Measurements from ENCODE around the gene ST3GAL4. TPM values are rescaled to one million over a fixed set of nuclear protein-coding genes. Genes with fewer than 3 reads are reported as not detected.

ST3GAL4 gene
- total and polyA plus RNA-seq, 10 of the 15 experiments (the other 5 are each of a cell fraction or from before 2014, with no cell fraction given): 3.8 to 8.1 (median 6.5) TPM; not detected in 2

- in situ Hi-C loops (cut with MboI): no loop called here
- CTCF ChIA-PET: no interaction called here
- 66% methylated on average over 5 of the region's 5 CpGs for WGBS (ENCODE audit: insufficient coverage, insufficient replicate concordance, low lambda C conversion rate, missing lambda C conversion rate)
Observed at GRCh38 chr11:126387857-126388256, 32.4 kb downstream of the ST3GAL4 start.

More at GRCh38 chr11:126387857-126388256, 32.4 kb downstream of the ST3GAL4 start:
- no peaks in the 10 kb centered on the region for H3K9me3 ChIP-seq (replicated peaks; ENCODE audit: control insufficient read depth, insufficient read depth, low read length)
- BruUV-seq (replicated peaks): no TSS peak
- FAIRE-seq (no peak), DNase-seq (ENCODE audit: low read depth, low spot score) (no peak), ATAC-seq (no peak)
- ChIA-PET SMC1A (ENCODE audit: uncharacterized antibody, unreplicated experiment) (no interaction called here), RAD21 (ENCODE audit: unreplicated experiment) (no interaction called here), POLR2A (no interaction called here)
- H3K36me3 ChIP-seq (ENCODE audit: control insufficient read depth in 2 of 2, insufficient read depth in 2 of 2, low read length in 1 of 2): no peaks in the 10 kb centered on the region
- no peak for TF ChIP-seq KDM1A (IDR thresholded peaks at IDR 0.05; ENCODE audit: borderline replicate concordance)
- no peak for TF ChIP-seq RELA (IDR thresholded peaks at IDR 0.05; ENCODE audit: borderline replicate concordance, partially characterized antibody)
- no peak for TF ChIP-seq KLF5 (IDR thresholded peaks at IDR 0.05; ENCODE audit: partially characterized antibody)
- TF ChIP-seq NR2C2 (IDR thresholded peaks at IDR 0.05; ENCODE audit: borderline replicate concordance, control insufficient read depth, insufficient read length, low read depth): no peak
- TF ChIP-seq USF1 (IDR thresholded peaks at IDR 0.05; ENCODE audit: borderline replicate concordance, extremely low read length, insufficient read depth, low read depth, low read length): no peak
- TF ChIP-seq PKNOX1 (IDR thresholded peaks at IDR 0.05): no peak
- no peak for TF ChIP-seq NFIC (IDR thresholded peaks at IDR 0.05; ENCODE audit: low read depth, low read length)
- no peak for TF ChIP-seq STAT1 (conservative IDR thresholded peaks at IDR 0.05)
- TF ChIP-seq TARDBP (IDR thresholded peaks at IDR 0.05; ENCODE audit: borderline replicate concordance): no peak
- no peak for TF ChIP-seq JUNB (IDR thresholded peaks at IDR 0.05)
- no peaks in the 10 kb centered on the region for H4K20me1 ChIP-seq (ENCODE audit: control insufficient read depth, insufficient read depth)
- H3K4me2 ChIP-seq (ENCODE audit: control insufficient read depth, insufficient read depth): no peak overlapping the region
- H3K4me1 ChIP-seq (ENCODE audit: control insufficient read depth, insufficient read depth, low read length): peaks cover 9% of the 10 kb centered on the region
- no peaks in the 10 kb centered on the region for H3K79me2 ChIP-seq (ENCODE audit: control insufficient read depth, insufficient read depth, low read length)
- no peak overlapping the region for H3K27ac ChIP-seq (ENCODE audit: control insufficient read depth, insufficient read depth)
- intact Hi-C loops (cut with micrococcal nuclease; ENCODE audit: unreplicated experiment): no loop called here
- no peak overlapping the region for H3K9ac ChIP-seq (ENCODE audit: control insufficient read depth, insufficient read depth, low read length)
- H2AFZ ChIP-seq (ENCODE audit: control insufficient read depth, low read depth, low read length): no peak overlapping the region
- no peak overlapping the region for H3K4me3 ChIP-seq
- H3K27me3 ChIP-seq (replicated peaks in 1 of 2; ENCODE audit: control insufficient read depth in 2 of 2, insufficient read depth in 2 of 2, low read length in 1 of 2): no peaks in the 10 kb centered on the region

Measured in GM12878 (cell line).